Colon (tissue), 2 donors: ENCODE results near the gene POFUT2.
"Not testable (repeated sequence)": the region's sequence is repeated elsewhere in the genome, so short reads cannot be mapped to it uniquely, and the experiment has no call there.

Source experiments
- FAIRE-seq: peaks from 2 replicates; lab custom pipeline; 2012; peaks lifted over from hg19 to GRCh38; lab: Jason Lieb, UNC
- donor health status: control.
- donor health status: control.

Gene POFUT2

DNA sequence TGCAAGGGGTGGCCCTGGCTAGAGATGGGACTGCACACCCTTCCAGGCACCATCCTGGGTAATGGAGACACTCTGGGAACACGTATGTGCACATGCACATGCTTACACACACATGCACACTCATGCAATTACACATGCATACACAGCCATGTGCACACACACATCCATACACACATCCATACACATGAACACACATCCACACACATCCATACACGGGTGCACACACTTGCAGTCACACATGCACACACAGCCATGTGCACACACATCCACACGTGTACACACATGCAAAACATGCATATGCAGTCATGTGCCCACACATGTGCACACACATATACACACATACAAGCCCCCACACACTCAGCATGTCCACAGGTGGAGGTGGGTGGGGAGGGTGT is 22.3 kb upstream of the POFUT2 start:
- no peak for FAIRE-seq

DNA sequence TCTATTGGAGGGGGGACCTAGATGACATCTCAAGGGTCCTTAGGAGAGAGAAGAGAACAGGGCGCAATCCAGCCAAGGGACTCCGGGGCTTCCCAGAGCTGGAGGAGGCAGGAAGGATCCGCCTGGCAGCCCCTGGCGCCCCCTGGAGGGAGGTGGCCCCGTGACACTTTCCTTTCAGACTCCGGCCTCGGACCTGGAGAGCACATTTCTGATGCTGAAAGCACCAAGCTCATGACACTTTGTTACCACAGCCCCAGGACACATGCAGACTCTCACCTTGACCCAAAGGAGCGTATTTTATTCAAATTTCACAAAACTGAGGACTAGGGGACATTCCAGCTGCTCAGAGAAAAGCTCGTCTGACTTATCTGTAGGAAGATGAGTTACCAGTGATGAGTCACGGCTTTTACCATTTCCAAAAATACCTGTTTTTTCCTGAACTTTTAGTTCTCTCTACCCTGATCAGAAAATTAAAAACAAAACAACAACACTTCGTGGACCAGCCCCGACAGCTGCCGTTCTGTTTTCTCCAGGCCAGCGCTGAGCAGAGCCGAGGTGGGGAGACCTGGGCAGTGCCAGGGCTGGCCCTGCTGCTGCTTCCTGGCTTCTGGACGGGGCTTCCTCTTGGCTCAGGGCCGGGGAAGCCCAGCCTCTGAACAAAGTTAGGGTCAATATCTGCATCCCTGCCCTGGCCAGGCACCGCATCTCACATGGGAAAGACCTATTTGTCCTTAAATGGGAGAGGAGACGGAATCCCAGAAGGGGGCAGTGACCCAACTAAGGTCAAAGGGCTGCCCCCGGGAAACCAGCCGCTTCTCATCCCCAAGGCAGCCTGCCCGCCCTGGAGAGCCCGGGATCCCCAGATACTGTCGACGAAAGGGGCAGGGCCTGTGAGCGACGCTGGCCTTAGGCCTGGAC is 21.6 kb upstream of the POFUT2 start:
- no peak for FAIRE-seq

DNA sequence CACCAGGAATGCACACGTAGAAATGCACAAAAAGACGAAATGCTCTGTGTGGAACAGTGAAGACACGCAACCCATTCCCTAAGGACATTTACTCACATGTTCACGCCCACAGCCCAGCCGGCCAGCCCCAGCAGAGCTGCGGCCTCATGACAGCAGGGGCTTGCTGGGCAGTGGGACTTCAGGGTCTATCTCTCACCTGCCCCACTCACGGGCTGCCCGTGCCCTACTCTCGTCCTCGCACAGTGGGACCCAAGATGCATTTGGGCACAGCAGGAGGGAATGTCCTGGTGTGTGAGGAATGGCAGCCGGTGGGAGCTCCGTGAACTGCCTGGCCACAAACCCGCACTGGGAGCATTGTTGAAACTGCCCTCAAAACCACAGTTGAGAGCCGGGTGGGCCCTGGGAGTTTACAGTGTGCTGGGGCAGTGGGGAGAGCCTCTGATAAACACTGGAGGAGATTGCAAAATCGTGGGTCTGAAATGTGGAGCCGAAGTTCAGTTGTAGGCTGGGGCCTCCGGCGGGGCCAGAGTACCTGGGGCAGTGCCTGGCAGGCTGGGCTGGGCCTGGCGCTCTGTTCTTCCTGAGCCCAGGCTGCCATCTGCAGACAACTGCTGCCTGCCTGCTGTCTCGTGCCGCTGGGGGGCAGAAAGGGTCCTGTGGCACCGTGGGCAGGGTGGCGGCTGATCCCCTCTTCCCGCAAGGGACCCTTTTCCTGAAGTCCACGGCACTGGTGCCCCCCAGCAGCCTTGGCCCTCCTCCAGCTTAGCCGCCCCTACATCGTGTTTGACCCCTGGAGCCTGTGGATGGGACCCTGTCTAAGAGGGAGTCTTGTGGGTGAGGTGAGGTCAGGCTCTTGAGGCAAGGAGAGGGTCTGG is 20.7 kb upstream of the POFUT2 start:
- no peak for FAIRE-seq

DNA sequence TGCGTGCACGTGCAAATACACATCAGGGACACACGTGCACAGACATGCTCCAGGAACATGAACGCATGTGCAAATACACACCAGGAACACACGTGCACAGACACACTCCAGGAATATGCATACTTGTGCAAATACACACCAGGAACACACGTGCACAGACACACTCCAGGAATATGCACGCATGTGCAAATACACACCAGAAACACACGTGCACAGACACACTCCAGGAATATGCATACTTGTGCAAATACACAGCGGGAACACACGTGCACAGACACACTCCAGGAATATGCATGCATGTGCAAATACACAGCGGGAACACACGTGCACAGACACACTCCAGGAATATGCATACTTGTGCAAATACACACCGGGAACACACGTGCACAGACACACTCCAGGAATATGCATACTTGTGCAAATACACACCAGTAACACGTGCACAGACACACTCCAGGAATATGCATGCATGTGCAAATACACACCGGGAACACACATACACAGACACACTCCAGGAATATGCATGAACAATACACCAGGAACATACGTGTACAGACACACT is 20.0 kb upstream of the POFUT2 start:
- FAIRE-seq: not testable (repeated sequence)

DNA sequence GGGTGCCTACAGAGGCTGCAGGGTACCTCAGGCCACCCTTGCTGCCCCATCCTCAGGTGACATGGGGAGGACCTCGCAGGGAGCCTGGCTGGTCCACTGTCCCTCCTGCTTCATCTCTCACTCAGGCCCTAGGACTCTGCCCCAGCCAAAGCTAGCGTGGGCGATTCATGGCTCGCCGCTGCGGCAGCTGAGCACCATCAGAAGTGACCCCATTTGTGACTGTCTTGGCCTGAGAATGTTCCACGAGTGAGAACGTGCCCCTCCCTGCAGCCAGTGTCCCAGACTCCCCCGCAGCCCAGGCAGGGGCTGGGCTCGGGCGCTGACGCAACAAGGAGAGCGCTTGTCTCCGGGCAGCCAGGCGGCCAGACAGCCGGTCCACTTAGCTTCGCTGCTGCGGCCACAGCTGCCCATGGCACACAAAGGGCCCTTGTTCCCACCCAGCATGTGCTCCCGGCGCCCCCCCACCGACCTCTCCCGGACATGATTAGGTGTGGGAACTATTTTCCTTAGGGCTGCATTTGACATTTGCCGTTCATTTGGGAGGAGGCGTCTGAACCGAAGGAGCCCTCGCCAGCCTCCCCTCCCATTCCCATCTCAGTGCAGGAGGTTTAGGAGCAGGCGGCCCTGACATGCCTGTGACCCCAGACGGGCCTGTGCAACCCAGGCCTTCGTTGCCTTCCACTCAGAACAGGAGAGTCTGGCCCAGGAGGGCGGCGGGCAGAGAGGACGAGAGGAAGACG is 19.3 kb upstream of the POFUT2 start:
- no peak for FAIRE-seq

DNA sequence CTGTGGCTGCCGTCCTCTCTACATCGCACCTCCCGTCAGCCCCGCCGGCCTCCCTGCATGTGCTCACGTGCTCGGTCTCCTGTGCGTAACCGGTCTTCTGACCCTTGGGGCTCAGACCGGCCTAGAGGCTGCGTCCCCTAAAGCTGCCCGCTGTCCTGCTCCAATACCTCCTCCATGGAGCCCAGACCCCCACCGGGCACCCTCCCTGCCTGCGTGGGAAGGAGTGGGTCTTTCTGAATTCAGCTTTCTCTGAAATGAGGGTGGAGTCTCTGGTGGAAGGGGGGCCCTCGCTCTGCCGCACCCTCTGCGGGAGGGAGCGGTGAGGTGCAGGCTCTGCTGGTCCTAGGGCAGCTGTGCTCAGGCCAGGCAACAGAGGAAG is 18.7 kb upstream of the POFUT2 start:
- no peak for FAIRE-seq

DNA sequence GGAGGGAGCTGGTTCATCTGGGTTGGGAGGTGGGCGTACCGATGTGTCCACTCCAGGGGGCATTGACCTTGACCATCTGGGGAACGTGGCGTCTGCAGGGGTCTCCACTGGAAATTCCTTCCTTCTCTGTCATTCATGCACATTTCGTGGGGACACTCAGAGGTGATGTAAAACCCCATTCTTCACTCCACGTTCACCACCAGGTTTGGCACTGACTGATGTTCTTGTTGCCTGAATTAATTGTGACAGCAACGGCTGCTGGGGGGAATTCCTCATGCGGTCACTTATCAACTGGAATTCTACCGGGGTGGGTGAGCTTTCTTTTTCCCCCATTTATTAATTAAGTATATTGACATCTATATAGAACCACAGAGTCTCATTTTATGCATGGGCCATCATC is 18.1 kb upstream of the POFUT2 start:
- FAIRE-seq: no peak

DNA sequence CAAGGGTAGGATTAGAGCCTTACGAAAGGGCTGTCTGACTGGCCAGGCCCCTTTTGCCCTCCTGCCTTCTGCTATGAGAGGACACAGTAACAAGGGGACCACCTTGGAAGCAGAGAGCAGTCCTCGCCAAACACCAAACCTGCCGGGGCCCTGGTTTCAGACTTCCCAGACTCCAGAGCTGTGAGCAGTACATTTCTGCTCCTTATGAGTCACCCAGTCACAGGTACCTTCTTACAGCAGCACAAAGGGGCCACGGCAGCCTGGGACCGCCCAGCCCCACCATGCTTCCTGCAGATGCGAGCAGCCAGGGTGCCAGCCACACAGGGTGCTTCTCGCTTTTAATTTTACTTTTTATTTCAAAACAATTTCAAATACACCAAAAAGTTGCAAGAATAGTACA is 17.2 kb upstream of the POFUT2 start:
- FAIRE-seq: no peak

DNA sequence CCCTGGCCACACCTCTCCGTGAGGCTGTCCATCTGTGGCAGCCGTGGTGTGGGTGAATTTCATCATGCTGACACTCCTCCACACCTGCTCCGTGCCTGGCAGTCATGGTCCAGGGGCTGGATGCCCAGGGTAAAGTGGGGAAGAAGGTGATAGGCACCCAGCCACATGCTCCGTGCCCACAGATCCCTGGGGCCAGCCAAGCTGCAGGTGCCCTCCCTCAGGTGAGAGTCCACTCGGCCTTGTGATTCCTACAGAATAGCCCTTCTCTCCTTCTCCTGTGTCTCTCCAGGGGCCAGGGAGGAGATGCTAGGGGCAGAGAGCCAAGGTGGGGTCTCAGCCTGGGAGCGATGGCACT is 16.8 kb upstream of the POFUT2 start:
- FAIRE-seq: no peak

DNA sequence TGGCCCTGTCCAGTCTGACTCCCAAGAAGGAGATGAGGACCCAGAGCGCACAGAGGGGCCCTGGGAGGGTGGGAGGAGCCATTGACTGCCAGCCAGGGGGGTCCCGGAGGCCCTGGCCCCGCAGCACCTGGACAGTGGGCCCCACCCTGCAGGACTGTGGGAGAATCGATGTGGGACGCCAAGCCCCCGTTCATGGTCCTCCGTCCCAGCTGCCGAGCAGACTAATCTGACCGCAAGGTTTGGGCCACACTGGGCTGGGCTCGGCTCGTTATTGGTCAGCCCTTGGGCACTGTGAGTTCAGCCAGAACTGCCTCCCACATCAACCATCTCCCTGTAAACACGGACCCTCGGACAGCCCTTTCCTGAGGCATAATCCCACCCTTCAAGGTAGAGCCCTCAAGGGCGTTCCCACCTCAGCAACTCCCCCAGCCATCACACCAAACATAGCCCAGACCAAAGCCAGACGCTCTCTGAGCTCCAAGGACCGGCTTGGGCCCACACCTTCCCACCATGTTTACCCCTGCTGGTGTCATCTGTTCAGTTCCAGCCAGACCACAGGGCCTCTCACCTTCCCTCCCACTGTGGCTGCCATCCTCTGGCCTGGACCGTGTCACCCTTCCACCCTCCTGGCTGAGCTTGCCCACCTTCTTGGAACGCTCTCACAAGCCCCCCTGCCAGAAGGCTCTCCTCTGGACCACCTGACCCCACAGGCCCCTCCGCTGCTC is 16.2 kb upstream of the POFUT2 start:
- no peak for FAIRE-seq

DNA sequence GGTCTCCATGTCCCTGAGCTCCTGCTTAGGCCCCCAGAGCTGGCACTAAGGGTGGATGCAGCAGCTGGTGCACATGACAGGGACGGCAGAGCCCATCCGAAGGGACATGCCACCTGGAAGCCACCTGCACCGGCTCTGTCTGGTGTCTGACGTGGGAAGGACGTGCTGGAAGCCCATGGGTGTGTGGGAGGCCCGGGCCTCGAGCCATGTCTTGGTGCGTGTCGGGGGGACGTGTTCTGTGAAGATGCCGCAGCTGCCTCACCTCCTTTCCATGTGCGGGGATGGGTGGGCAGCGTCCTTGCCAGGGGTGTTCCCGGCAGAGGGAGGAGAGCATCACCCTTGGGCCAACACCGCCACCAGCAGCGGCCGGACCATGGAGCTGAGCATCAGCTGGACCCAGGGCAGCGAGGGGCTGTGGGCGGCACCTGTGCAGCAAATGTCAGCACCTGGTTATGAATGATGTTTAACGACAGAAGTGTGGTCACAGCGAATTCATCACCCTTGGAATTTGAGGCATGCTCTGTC is 15.5 kb upstream of the POFUT2 start:
- no peak for FAIRE-seq

DNA sequence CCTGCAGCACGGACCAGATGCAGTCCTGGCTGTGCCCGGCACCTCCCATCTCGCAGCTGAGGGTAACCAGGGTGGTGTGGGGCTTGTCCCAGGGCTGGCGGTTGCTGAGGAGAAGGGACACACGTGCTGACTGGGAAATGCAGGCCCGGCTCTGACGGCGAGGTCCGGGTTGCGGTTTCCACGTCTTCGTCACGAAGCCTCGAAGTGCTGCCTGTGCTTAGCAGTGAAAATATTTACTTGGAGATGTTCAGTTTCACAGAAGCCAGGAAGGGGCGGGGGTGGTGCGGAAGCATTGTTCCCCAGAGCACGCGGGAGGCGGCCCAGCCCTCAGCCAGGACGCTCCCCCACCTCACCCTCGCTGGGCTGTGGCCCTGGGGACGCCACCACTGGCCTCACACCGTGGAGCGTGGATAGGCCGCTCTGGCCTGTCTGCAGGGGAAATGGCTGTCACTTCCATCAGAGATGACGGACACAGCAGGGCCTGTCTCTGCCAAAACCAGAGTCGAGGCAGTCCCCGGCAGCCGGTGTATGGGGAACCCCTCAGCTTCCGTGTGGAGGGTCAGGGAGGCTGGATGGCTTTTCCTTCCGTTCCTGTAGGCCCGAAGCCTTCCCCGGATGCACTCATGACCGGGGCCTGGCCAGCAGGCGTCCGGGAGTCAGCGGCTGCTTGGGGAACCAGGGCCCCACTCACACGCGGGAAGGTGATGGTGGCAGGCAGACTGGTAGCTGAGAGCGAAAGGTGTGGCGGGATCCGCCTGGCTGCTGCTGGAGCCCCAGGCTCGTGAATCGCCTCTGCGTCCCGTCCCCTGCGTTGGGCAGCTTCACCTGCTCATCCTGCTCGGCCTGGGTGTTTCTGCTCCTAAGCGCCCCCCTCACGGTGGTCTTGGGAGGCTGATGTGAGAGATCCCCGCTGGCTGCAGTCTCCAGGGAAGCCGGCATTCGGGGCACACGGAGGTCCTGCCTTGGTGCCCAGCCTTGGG is 14.7 kb upstream of the POFUT2 start:
- no peak for FAIRE-seq

DNA sequence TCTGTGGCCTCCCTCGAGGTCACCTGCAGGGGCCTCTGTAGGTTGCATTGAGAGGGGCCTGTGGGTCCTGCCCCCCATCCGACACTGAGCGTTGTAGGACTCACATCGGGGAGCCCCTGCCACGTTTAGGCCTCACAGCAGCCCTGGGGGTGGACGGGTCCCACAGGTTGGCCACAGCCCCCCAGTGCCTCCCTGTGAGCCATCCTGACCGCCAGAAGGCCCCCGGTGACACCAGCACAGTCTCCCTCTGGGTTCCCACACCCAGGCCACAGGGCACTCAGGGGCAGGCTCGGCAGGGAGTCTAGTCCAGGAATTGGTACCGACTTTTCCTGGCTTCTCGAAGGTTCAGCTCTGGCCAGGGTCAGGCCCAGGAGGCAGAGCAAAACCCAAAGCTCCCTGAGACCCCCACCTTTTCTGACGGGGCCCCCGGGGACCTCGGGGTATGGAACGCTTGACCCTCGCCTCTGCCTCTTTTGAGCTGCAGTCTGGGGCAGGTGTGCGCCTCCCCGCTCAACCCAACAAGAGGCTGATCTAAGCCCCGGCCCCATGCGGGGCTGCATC is 13.9 kb upstream of the POFUT2 start:
- no peak for FAIRE-seq

DNA sequence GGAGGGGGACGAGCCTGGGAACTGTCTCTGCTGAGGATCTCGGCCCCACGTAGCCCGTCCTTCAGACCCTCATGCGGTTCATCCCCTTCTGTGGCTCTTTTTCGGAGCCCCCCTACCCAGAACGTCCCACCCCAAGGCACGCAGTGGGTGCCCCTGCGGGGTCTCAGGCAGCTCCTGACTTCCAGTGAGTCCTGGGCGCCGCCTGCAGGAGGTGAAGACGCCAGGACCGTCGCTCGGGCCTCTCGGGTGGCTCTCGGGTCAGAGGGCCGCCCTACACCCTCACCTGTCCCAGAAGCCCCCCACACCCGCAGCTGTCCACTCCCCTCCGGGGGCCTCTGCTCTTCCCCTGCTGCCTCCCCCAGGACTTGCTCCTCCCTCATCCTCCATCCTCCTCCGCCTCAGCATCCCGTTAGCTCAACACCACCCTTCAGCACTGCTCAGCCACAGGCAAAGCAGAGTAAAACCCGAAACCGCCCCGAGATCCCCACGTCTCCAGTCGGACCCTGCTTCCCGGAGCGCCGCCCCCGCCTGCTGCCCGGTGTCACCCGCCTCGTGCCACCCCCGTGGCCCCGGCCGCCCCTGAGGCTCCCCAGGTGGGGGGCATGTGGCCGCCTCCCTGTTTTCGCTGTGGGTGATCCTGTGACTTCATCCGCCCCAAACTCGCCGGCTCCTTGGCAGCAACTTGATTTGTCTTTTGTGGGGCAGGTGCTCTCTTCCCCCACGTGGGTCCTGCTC is 13.3 kb upstream of the POFUT2 start:
- FAIRE-seq: no peak

DNA sequence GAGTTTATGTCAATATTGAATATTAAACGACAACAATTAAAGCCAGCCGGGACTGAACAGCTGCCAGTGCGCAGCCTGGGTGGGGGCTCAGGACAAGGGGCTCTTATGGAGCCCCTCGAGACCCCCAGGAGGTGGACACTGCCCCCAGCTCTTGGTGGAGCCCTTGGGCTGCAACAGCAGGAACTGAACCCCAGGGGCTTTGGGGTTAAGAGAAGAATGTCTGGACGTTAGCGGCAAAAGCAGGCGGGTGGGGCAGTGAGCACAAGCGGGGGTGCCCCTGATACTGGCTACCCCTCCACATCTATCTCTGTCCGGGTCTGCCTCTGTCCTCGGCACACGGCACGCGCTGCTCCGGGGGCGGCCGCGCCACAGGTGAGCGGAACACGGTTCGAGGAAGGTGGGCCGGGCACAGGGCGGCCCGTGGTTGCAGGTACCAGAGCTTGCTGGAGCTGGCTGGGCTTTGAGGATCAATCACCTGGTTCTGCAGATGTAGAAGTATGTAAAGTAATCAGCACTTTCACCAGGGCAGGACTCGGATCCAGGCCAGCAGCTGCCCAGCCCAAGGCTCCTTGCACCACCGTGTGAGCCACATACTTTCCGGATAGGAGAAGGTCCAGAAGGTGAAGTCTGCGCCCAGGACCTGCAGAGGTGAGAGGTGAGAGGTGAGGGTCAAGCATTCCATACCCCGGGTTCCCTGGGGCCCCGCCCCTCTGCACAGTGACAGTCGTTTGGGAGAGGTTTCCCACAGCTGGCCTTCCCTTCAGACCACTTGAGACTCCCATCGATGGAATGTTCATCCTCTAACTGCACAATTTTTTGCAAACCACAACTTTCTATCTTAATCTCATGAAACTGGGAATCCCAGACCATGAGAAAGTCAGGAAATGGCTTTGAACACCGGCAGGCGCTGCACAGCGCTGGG is 12.4 kb upstream of the POFUT2 start:
- no peak for FAIRE-seq

DNA sequence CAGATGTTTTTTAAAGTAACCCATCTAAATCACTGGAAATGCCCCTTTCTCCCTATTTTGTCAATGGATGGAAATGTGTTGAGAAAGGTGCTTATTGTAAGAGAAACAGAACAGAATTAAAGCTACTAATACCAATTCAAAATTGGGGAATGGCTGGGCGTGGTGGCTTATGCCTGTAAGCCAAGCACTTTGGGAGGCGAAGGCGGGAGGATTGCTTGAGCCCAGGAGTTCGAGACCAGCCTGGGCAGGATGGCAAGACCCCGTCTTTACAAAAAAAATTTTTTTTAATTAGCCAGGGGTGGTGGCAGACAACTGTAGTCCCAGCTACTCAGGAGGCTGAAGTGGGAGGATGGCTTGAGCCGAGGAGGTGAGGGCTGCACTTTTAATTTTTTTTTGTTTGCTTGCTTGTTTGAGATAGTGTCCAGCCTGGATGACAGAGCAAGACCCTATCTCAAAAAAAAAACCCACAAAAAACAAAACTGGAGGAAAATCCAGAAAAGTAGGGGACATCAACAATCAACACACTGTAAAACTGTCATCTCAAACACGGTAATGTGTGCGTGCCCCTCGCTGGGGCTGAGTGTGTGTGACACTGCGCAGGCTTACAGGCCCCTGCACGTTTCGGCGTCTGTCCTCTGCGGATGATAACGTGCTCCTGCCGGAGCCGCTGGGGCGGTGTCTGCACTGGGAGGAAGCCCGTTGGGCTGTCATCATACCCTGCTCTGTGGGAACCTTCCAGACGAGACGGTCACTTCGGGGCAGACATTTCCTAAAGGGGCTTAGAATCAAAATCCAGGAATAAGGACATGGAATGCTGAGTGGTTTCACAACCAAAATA is 11.6 kb upstream of the POFUT2 start:
- no peak for FAIRE-seq

DNA sequence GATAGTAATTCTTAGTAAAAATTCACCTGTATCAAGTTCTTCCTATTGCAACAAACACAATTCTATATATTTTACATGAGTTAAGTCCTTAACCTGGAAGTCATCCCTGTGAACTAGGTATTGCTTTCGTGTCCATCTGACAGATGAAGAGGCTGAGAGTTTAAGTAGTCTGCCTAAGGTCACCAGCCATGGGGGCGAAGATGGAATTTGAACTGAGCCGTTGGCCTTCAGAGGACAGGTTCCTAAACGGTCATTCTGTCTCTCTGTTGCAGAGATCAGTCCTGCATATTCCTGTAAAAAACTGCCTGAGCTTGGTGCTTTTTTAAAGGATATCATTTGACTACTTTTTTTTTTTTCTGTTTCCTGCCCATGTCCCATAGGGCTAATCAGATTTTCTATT is 10.2 kb upstream of the POFUT2 start:
- no peak for FAIRE-seq
